LNCaP clone FGC (cell line): ENCODE results near the gene XKR7.

ENCODE experiments used
- DNase-seq: peaks from one replicate; pipeline ENCODE4 v3.0.0-alpha.2; 2011; ENCODE audit warnings: low read depth
- H3K4me3 ChIP-seq: 2 replicates; pipeline ENCODE4 v1.5.1; 2011; ENCODE audit warnings: mild to moderate bottlenecking, low read depth, low read length, control low read depth
- CTCF ChIP-seq: IDR thresholded peaks from 2 replicates; pipeline ENCODE4 v1.5.1; 2012; ENCODE audit warnings: mild to moderate bottlenecking; ENCODE audit not compliant: control insufficient read depth, insufficient read depth; ENCODE audit errors: extremely low read depth

Gene XKR7

DNA sequence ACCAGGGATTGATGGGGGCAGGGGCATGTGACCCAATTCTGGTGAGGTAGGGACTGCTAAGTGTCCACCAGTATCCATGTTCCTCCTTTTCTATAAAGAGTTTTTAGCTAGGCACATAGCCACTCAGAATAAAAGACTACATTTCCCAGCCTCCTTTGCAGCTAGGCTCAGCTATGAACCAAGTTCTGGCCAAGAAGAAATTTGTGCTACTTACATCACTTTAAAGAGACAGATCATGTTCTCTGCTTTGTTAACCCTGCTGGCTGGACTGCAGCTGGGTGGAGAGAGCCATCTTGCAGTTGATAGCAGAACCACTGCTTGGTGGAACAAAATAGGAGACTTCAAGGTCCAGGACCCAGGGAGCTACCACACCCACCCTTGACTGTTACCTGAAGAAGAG, 37.0 kb downstream of the XKR7 start:
- no peak overlapping the region for H3K4me3 ChIP-seq
- TF ChIP-seq CTCF: no peak
- no peak for DNase-seq

GRCh38 chr20:32006053-32006452, 38.1 kb downstream of the XKR7 start:
- TF ChIP-seq CTCF: no peak
- no peak overlapping the region for H3K4me3 ChIP-seq
- no peak for DNase-seq

- no peak for TF ChIP-seq CTCF
- H3K4me3 ChIP-seq: no peak overlapping the region
- no peak for DNase-seq
Observed at GRCh38 chr20:32006841-32007786, 39.2 kb downstream of the XKR7 start.

- H3K4me3 ChIP-seq: no peak overlapping the region
- DNase-seq: no peak
- TF ChIP-seq CTCF: no peak
Observed at GRCh38 chr20:32007787-32008616, 40.1 kb downstream of the XKR7 start.

GRCh38 chr20:32009564-32009963, 41.6 kb downstream of the XKR7 start:
- H3K4me3 ChIP-seq: no peak overlapping the region
- TF ChIP-seq CTCF: no peak
- DNase-seq: no peak

DNA sequence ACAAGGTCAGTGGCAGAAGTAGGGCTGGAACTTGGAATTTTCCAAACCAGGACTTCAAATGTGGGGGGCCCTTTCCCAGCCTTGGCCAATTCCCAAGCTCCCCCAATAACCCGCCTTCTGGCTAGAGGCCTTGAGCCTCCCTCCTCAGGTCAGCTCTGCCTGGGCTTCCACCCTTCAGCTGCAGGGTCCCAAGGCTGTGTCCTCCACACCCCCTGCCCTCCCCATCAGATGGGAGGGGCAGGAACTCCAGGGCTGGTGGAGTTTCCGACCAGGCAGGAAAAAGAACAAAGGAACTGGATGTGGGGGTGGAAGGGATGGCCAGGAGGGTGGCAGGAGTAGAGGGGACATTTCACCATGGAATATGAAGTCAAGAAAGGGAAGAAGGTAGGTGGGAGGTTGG, 42.1 kb downstream of the XKR7 start, which contains the start of gene CCM2L:
TSS of gene CCM2L (plus strand) at position 338 of the 400 bp plus-strand sequence. CDS start at position 355, 17 bp downstream.
- no peak for TF ChIP-seq CTCF
- no peak for DNase-seq
- no peak within 1 kb of the TSS for H3K4me3 ChIP-seq
